Measurements from ENCODE around the gene TNFRSF9. TPM values are rescaled to one million over a fixed set of nuclear protein-coding genes. Genes with fewer than 3 reads are reported as not detected.
"Not testable (repeated sequence)": the region's sequence is repeated elsewhere in the genome, so short reads cannot be mapped to it uniquely, and the experiment has no call there.

The TNFRSF9 gene
- polyA plus RNA-seq (2013, experiment 1 of 2; ENCODE audit: insufficient read length), result 0.58 TPM
- polyA plus RNA-seq (2013, experiment 2 of 2; ENCODE audit: insufficient read length), result 0.30 TPM

DNA sequence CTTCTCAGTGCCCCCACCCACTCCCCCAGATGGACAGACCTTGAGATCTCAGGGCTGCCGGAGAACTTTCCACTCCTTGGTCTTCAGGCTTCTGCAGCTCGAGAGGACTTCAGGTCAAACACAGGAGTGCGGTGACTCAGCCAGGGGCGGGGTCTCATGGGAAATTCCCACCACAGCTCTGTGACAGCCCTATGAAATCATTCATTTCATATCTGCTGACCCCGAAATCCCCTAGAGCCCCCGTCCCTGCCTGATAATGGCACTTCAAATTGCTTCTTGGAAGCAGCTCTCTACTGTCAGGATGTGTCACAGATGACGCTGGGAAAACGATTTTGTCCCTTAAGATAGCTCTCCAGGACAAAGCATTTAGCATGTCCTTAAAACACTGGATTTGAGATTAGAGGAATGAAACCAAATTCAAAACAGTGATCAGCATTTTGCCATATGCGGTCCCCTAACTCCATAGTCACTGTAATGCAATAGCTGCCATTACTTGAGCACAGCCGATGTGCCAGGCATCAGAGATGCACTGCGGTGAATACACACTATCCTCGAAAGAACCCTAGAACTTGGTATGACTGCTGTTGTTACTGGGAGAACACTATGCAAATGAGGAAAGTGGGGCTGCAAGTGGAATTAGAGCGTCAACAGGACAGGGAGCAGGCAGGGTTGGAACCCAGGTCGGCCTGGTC, at the start of gene TNFRSF9:
TSS of gene TNFRSF9 (minus strand) at position 95 of the 692 bp plus-strand sequence. CDS start 845 bp downstream, outside the sequence.
- DNase-seq, result peak; percentile 23

DNA sequence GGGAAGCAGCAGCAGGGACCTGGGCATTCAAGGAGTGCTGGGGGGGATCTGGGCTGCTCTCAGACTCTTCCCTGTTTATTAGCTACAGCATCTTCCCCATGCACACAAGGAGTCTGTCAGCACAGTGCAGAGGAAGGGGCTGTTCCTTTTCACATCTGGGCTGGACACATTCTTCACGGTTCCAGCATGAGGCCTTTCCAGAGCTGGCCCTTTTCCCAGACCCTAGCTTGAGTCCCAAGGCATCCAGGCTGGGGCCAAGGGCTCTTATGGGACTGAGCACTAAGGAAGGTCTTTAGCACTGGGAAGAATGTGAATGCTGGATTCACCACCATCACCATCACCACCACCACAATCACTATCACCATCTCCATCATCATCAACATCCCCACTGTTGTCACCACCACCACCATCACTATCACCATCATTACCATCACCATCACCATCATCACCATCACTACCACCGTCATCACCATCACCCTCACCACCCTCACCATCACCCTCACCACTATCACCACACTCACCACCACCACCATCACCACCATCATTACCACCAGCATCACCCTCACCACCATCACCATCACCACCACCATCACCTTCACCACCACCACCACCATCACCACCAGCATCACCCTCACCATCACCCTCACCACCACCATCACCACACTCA, 49.3 kb upstream of the TNFRSF9 start:
- DNase-seq, result peak; percentile 18

DNA sequence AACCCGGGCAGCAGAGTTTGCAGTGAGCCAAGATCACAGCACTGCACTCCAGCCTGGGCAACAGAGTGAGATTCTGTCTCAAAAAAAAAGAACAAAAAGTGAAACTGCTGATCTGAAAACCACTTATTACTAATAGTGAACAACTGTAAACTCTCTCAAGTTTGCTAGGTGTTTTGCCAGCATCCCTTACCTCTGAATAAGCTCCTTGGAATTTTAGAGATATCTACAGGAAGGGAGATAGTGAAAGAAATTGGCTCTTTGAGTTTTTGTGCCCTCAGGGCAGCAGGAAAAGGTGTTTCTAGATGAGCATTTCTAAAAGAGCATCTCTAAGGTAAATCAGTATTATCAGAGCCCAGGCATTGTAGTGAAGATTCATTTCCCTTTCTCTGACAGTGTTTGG, 47.9 kb upstream of the TNFRSF9 start:
- DNase-seq, result no peak

DNA sequence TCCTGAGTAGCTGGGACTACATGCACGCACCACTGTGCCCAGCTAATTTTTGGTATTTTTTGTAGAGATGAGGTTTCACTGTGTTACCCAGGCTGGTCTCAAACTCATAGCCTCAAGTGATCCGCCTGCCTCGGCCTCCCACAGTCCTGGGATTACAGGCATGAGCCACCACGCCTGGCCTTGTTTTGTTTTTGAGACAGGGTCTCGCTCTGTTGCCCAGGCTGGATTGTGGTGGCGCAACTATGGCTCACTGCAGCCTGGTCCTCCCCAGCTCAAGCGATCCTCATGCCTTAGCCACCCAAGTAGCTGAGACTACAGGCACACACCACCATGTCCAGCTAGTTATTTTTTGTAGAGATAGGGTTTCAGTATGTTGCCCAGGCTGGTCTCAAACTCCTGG, 46.9 kb upstream of the TNFRSF9 start:
- DNase-seq, result no peak

DNA sequence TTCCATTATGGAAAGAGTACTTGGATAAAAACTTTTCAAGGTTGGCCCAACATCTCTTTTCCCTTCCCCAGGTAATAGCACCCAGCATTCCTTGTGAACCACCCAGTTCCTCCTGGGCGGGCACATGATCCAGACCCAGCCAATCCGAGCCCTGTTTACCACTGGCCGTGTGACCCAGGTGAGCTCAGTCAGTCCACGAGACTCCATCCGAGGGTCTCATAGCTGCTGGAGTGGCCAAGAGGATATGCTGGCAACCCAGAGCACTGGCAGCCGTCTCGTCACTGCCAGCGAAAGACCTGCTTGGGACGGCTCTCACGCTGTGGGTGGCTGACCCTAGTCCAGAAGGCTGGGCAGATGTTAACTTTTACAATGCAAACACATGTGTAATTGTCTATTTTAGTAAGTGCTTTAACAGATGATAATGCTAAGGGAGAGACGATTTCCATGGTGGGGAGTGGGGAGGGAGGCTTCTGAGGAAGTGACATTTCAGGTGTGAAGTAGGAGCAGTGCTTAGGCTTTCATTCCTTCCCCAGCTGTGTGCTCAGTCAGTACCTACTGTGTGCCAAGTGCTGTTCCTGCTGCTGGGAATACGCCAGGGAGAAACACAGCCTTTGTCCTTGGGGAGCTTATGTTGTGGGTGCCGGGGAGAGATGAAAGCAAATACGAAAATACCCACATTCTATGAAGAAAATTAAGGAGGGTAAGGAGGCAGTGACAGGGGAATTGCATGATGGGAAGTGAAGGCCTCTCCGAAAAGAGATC, 45.4 kb upstream of the TNFRSF9 start:
- DNase-seq, result no peak

DNA sequence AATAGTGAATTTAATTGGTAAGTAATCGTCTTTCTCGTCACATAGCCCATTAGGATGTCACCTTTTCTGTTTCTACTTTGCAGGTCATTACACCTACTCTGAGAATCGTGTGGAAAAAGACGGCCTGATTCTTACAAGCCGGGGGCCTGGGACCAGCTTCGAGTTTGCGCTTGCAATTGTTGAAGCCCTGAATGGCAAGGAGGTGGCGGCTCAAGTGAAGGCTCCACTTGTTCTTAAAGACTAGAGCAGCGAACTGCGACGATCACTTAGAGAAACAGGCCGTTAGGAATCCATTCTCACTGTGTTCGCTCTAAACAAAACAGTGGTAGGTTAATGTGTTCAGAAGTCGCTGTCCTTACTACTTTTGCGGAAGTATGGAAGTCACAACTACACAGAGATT, 44.2 kb upstream of the TNFRSF9 start:
- no peak for DNase-seq

DNA sequence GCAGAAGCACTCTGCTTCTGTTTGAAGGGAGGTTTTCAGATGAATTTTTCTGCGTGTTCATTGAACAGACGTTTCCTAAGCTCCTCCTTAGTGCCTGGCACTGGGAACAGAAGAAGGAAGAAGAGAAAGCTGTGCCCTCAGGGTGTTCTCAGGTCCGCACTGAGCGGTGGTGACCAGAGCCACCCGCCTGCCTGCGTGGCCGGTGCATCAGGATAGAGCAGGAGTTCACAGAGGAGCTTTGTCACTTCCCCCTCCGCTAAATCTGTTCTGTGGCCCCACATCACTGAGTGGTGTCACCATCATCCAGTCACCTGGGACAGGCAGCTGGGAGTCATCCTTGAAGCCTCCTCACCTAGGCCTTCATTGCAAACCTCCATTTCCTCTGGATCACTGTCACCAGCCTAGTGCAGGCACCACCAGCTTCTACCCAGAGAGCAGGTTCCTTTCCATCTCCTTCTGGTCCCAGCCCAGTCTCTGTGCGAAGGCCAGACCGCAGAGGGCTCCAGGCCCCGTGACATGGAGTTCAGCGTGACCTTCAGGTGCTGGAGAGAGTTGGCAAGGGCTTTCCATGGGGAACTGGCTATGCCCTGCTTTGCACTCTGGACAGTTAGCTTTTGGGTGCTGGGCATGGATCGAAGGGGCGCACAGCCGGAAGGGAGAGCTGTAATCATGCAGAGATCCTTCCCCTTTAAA, 42.6 kb upstream of the TNFRSF9 start:
- no peak for DNase-seq

DNA sequence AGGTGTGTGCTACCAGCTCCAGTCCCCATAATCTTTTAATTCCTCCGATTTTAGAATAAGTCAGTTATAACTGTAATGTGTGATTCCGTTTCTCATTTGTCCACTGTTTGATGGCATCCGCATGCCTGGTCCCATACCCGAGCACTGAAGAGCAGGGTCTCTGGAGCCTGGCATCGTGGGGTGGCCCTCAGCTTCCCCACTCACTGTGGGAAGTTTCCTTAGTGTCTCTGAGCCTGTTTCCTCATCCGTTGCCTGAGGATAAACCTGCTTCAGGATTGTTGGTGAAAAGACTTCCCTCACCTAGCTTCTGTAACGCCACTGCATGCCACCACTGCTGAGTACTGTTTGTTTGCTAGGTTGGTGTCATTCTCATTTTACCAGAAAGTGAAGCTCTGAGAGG, 40.3 kb upstream of the TNFRSF9 start:
- DNase-seq, result no peak

DNA sequence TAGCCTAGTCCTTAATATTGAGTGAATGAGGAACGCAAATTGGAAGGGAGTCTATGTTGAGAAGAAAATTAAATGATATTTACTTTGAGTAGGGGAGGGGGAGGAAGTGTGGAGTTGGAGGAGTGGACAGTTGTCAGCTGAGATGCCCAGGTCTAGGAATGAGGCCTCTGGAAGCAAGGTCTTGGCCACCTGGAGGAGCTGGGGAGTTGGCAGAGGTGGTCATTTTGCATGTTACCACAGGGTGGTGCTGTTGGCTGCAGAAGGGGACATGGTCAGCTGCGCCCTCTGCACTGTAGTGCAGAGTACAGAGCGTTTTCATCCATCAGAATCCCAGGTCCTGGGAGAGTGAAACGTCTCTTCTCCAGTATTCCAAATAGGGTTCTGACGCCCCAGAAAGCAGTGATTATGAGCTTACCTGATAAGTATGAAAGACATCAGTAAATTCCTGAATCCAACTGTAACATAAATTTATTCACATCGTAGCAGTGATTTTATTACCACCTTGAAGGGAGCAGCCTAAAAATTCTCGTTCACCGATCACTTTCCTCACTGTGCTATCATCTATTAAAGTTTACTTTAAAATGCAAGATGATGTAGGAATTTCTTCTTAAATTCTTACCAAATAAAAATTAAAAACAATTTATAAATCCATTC, 34.7 kb upstream of the TNFRSF9 start:
- DNase-seq, result peak; percentile 56

DNA sequence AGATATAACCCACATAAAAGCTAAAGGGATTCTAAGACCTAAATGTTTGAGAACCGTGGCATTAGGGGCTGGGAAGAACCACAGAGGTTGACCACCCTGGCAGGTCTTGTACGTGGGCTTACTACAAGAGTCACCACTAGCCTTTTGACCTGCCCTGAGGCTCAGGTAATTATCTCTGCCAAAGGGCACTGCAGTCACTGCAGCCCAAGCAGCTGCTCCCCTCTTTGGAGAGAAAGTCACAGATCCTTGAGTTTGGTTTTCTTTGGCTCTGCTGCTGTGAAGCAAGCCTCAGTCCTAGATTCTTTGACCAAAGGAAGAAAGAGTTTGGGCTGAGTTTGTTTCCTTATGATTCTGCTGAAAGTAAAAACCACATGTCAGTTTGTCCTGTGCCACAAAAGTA, 32.4 kb upstream of the TNFRSF9 start:
- no peak for DNase-seq

DNA sequence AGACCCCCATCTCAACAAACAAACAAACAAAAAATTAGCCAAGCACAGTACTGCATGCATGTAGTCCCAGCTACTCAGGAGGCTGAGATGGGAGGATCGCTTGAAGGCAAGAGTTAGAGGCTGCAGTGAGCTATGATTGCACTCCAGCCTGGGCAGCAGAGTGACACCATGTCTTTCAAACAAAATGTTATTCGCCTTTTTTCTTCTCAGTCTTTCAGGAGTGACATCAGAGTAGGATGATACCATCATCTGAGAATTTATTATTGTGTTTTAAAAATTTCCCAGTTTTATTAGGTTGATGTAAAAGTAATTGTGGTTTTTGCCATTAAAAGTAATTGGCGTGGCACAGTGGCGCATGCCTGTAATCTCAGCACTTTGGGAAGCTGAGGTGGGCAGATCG, 31.6 kb upstream of the TNFRSF9 start:
- DNase-seq, result no peak

DNA sequence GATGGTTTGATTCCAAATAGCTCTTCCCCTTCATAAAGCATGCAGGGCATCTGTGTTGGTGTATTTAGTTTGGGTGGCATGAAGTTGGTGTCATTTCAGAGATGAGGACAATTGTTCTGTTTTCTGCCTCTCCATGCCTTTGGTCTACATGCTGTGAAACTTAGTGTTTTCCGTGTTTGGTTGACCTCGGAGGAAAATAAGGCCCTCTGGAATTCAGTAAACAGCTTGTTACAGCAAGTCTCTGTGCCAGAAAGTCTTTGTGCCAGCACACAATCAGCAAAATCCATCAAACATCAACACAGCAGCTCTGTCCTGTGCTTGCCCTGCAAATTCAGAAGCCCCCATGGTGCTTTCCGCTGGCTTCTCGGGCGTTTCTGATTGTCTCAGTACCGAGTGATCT, 30.4 kb upstream of the TNFRSF9 start:
- DNase-seq, result no peak

DNA sequence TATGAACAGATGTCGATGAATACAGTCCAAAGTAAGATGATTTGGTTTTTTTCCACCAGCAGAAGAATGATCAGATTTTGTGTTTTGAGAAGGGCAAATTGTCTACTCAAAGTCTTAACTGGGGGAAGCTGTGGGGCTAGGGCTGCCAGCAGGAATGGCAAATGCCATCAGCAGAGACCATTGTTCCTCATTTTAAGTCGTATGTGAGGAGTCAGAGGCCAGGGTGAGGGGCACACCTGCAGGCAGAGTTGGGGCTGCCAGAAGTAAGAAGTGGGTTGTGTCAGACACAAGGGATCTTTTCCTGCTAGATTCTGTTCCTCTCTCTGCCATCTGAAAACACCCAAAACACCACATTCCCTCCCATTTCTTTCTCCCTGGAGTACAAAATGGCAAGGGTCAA, 29.6 kb upstream of the TNFRSF9 start:
- no peak for DNase-seq

DNA sequence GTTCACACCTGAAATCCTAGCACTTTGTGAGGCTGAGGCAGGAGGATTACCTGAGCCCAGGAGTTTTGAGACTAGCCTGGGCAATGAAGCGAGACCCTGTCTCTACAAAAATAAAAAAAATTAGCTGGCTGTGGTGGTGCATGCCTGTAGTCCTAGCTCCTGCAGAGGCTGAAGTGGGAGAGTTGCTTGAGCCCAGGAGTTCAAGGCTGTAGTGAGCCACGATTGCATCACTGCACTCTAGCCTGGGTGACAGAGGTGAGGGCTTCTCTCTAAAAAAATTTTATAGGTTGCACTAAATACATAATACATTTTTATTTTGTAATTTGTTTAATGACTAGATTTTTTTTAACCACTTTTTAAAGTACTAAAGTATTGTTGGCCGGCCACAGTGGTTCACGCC, 27.0 kb upstream of the TNFRSF9 start:
- DNase-seq, result no peak

DNA sequence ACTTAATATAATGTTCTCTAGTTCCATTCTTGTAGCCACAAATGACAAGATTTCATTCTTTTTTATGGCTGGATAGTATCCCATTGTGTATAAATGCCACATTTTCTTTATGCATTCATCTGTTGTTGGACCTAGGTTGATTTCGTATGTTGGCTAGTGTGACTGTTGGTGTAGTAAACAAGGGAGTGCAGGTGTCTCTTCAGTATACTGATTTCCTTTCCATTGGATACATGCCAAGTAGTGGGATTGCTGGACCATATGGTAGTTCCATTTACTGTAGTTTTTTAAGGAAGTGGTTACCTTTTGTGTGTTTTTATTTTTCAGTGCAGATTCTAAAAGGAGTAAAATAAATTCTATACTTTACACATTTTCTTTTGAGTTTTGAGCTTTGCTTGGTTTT, 26.6 kb upstream of the TNFRSF9 start:
- no peak for DNase-seq

DNA sequence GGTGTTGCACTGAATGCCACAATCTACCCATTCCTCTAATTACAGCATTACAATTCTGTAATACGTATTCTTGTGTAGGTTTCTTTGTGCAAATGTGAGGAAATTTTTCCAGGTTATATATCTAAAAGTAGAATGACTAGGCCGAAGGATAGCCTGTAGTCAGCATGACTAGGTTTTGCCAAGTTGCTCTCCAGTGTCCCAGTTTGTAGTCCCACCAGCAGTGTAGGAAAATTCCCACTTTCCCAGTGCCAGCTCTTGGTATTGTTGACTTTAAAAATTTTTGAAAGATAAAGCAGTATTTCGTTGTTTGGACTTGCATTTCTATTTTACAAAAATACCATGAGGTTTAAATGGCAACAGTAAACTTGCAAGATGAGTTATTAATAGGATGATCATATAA, 23.8 kb upstream of the TNFRSF9 start:
- no peak for DNase-seq

DNA sequence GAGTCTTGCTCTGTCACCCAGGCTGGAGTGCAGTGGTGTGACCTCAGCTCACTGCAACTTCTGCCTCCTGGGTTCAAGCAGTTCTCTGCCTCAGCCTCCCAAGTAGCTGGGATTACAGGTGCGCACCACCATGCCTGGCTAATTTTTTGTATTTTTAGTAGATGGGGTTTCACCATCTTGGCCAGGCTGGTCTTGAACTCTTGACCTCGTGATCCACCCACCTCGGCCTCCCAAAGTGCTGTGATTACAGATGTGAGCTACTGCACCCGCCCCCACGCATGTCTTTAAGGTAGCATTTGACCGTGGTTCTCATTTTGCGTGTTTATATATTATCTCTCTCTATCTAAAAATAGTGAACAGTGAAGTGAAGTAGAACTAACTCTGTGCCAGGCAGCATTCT, 23.2 kb upstream of the TNFRSF9 start:
- DNase-seq, result not testable (repeated sequence)

DNA sequence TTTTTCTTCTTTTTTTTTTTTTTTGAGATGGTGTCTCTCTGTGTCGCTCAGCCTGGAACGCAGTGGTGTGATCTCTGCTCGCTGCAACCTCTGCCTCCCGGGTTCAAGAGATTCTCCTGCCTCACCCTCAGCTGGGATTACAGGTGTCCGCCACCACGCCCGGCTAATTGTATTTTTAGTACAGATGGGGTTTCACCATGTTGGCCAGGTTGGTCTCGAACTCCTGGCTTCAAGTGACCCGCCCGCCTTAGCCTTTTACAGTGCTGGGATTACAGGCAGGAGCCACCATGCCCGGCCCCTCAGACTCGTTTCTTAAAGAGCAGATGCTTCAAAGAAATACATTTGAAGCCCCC, 22.7 kb upstream of the TNFRSF9 start:
- not testable (repeated sequence) for DNase-seq

DNA sequence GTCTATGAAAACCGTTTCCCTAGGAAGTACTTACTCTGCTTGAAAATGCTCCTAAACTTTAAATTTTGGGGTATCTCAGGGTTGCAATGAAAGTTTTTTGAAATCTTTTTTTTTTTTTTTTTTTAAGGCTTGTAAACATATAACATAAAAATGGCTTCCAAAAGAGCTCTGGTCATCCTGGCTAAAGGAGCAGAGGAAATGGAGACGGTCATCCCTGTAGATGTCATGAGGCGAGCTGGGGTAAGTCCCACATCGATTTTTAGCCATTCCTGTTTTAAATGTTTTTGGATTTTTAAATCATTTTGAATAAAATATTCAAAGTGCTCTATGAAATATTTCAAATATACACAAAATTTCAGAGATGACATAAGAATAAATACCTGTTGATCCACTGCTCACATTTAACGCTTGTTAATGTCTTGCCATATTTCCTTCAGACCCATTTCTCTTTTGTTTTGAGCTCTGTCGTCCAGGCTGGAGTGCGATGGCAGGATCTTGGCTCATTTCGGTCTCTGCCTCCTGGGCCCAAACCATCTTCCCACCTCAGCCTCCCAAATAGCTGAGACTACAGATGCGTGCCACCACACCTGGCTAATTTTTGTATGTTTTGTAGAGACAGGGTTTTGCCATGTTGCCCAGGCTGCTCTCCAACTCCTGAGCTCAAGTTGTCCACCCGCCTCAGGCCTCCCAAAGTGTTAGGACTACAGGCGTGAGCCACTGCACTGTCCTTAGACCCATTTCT, 22.2 kb upstream of the TNFRSF9 start:
- DNase-seq, result no peak

DNA sequence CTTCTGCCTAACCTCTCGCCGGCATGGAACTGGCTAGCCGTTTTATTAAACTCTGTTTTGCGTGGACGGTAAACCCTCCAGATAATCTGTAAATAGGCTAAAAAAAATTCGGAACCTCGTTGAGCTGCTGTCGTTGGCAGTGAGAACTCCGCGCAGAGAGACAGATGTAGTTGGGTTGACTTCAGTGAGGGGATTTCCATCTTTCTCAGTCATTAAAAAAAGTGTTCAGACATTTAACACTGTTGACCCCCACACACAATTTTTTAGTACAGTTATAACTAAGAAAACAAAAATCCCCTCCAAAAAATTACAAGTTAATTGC, 21.3 kb upstream of the TNFRSF9 start:
- no peak for DNase-seq

DNA sequence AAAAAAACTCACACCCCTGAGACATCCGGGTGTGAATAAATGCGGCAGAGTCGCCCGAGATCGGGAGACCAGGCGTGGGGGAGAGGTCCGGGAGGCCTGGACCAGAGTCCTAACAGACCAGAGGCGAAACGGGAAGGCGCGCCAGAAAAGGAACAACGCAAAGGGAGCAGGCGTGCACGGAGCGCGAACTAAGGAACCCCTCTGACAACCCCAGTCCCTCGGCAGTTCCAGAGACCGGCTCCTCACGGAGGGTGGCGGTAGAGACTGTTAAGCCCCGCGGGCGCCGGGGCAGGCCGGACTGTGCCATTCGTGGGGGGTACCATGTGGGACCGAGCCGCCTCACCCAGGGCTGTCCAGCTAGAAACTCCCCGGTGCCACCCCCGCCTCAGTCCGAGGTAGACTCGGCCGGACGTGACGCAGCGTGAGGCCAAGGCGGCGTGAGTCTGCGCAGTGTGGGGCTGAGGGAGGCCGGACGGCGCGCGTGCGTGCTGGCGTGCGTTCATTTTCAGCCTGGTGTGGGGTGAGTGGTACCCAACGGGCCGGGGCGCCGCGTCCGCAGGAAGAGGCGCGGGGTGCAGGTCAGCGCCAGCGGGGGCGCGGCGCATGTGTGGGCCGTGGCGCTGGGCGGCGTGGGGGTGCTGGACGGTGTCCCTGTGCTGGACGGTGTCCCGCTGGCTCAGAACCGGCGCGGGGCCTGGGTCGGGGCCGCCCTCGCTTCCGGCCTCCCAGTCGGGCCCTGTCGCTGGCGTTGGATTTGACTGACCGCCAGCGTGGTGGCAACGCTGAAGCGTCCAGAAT, 20.8 kb upstream of the TNFRSF9 start, which contains the start of gene PARK7:
TSS of gene PARK7 (plus strand) at position 496 of the 798 bp plus-strand sequence. CDS start 1,075 bp downstream, outside the sequence.
- peak; percentile 100 for DNase-seq

All from fibroblast of skin of abdomen (primary cell).